MCF 10A (cell line): ENCODE results near the gene NDUFB11. TPM values are rescaled to one million over a fixed set of nuclear protein-coding genes. Genes with fewer than 3 reads are reported as not detected.

Source experiments
- BruUV-seq: library from RNA; stranded (reverse); fragments of 400-500 nt; replicated peaks from 2 replicates; lab custom pipeline; 2021; lab: Mats Ljungman, UMichigan
- CTCF ChIA-PET: fragments of 300-600 bp; sonication (Branson Sonifier 250); formaldehyde crosslinking; extraction: SDS; loops from one replicate; lab custom pipeline; 2021; ENCODE audit warnings: antibody characterized with exemption, inconsistent platforms; lab: Yijun Ruan, JAX
- POLR2A ChIA-PET: fragments of 300-600, 350-650 bp; sonication (Branson Sonifier 250); formaldehyde crosslinking; extraction: SDS; loops from one replicate; lab custom pipeline; 2020; ENCODE audit warnings: antibody characterized with exemption, inconsistent platforms; lab: Yijun Ruan, JAX
- DNase-seq: peaks from one replicate; pipeline ENCODE4 v3.0.0-alpha.2; 2018; ENCODE audit not compliant: unreplicated experiment
- H3K27ac Mint-ChIP-seq: one replicate; pipeline ENCODE4 v1.8.0; 2022; ENCODE audit warnings: mild to moderate bottlenecking, low read depth, mixed read lengths; ENCODE audit not compliant: unreplicated experiment
- H3K27me3 Mint-ChIP-seq: one replicate; pipeline ENCODE4 v1.8.0; 2022; ENCODE audit warnings: mixed read lengths; ENCODE audit not compliant: insufficient read depth, unreplicated experiment
- H3K36me3 Mint-ChIP-seq: one replicate; pipeline ENCODE4 v1.8.0; 2022; ENCODE audit warnings: mild to moderate bottlenecking, moderate library complexity, mixed read lengths; ENCODE audit not compliant: insufficient read depth, unreplicated experiment
- H3K4me1 Mint-ChIP-seq: one replicate; pipeline ENCODE4 v1.8.0; 2022; ENCODE audit warnings: mixed read lengths; ENCODE audit not compliant: insufficient read depth, unreplicated experiment
- H3K4me3 Mint-ChIP-seq: one replicate; pipeline ENCODE4 v1.8.0; 2022; ENCODE audit warnings: mild to moderate bottlenecking, moderate library complexity, mixed read lengths; ENCODE audit not compliant: unreplicated experiment
- H3K9me3 Mint-ChIP-seq: one replicate; pipeline ENCODE4 v1.8.0; 2022; ENCODE audit warnings: mixed read lengths; ENCODE audit not compliant: unreplicated experiment
- intact Hi-C: fragments of 100-400 bp; cut with micrococcal nuclease; formaldehyde crosslinking; loops from 2 replicates; pipeline ENCODE4 v1.14.1; 2022
- total RNA-seq: library from RNA; stranded (reverse); gene quantifications from 2 replicates; pipeline ENCODE4 v1.2.3, GENCODE V29; 2022
- TF ChIP-seq, protein P1 (sequence below): fragments of 200-600 bp; IDR thresholded peaks from one replicate; pipeline ENCODE4 v1.8.0; 2022; ENCODE audit warnings: antibody characterized with exemption, mild to moderate bottlenecking; ENCODE audit not compliant: unreplicated experiment

Gene NDUFB11
- total RNA-seq, 1 experiment from 2014 or later: 91.8 TPM

- no TSS peak for BruUV-seq
- CTCF ChIA-PET: interaction anchor here (0.7 kb wide), 1 partner anchor 345 kb away, joined by 3 read pairs; no protein-coding TSS in a partner anchor
- POLR2A ChIA-PET: interaction anchor here (0.6 to 1.8 kb wide), 5 partner anchors 9 to 997 kb away, joined by 3 to 13 read pairs (median 4); partner anchors contain the start of genes NDUFB11 and RBM10
- Mint-ChIP-seq H3K9me3 (no peaks in the 10 kb centered on the region), H3K4me1 (peaks cover 19% of the 10 kb centered on the region), H3K36me3 (peaks cover 47% of the 10 kb centered on the region), H3K27ac (no peak overlapping the region), H3K4me3 (no peak overlapping the region), H3K27me3 (peaks cover 94% of the 10 kb centered on the region)
- DNase-seq: peak; percentile 84
- TF ChIP-seq, protein P1, sequence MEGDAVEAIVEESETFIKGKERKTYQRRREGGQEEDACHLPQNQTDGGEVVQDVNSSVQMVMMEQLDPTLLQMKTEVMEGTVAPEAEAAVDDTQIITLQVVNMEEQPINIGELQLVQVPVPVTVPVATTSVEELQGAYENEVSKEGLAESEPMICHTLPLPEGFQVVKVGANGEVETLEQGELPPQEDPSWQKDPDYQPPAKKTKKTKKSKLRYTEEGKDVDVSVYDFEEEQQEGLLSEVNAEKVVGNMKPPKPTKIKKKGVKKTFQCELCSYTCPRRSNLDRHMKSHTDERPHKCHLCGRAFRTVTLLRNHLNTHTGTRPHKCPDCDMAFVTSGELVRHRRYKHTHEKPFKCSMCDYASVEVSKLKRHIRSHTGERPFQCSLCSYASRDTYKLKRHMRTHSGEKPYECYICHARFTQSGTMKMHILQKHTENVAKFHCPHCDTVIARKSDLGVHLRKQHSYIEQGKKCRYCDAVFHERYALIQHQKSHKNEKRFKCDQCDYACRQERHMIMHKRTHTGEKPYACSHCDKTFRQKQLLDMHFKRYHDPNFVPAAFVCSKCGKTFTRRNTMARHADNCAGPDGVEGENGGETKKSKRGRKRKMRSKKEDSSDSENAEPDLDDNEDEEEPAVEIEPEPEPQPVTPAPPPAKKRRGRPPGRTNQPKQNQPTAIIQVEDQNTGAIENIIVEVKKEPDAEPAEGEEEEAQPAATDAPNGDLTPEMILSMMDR: no peak
- intact Hi-C loops: no loop called here
Measured at GRCh38 chrX:47179221-47179927, 34.9 kb upstream of the NDUFB11 start.

DNA sequence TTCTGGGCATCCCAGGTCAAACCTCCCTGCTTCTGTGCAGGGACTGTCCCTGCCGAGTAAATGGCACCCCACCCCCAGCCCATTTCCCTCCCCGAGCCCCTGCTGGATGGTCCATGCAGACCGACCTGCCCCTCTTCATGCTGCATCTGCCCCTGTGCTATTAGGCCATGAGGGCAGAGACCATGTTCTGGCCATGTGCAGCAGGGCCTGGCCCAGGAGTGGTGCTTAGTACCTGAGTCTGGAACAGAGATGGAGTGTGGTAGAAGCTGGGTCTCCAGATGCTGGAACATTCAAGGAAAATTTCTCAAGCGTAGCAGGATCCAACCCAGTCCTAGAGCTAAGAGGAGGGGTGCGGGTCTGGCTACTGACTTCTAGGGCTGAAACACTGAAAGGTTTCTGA is 33.8 kb upstream of the NDUFB11 start:
- ChIA-PET CTCF (interaction anchor here (0.6 to 1.2 kb wide), 3 partner anchors 13 to 654 kb away, joined by 3 to 5 read pairs (median 3); no protein-coding TSS in a partner anchor), POLR2A (interaction anchor here (1.5 to 1.8 kb wide), 2 partner anchors 13 to 34 kb away, joined by 7 to 13 read pairs; partner anchors contain the start of genes NDUFB11 and RBM10)
- intact Hi-C loops: no loop called here
- peaks cover 97% of the 10 kb centered on the region for H3K27me3 Mint-ChIP-seq
- no peak overlapping the region for H3K4me3 Mint-ChIP-seq
- peak overlapping the region; percentile 3 for H3K27ac Mint-ChIP-seq
- H3K4me1 Mint-ChIP-seq: peaks cover 19% of the 10 kb centered on the region
- H3K9me3 Mint-ChIP-seq: no peaks in the 10 kb centered on the region
- no peak for DNase-seq
- H3K36me3 Mint-ChIP-seq: peaks cover 49% of the 10 kb centered on the region
- no TSS peak for BruUV-seq
- TF ChIP-seq, protein P1: no peak

DNA sequence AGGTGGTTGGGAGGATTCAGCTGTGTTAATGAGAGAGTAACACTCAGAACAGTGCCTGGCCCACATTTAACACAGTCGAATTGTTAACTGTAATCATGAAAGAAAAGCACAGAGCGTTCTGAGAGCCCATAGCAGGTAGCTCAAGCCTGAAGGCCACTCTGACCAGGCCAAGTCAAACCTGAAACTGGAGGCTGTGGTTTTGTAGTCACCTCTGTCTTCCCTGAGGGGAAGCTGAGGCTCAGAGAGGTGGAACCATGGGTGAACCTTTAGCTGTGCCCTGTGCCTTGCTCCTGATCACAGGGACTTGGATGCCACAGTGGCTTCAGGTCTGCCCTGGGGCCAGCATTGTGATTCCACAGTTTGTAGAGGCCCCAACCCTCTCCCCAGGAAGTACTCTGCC is 32.6 kb upstream of the NDUFB11 start:
- Mint-ChIP-seq H3K36me3 (peaks cover 59% of the 10 kb centered on the region), H3K9me3 (no peaks in the 10 kb centered on the region), H3K4me3 (no peak overlapping the region), H3K4me1 (peaks cover 19% of the 10 kb centered on the region), H3K27ac (no peak overlapping the region), H3K27me3 (peaks cover 97% of the 10 kb centered on the region)
- CTCF ChIA-PET: interaction anchor here (0.6 kb wide), 3 partner anchors 64 to 203 kb away, joined by 3 read pairs; no protein-coding TSS in a partner anchor
- TF ChIP-seq, protein P1: no peak
- intact Hi-C loops: no loop called here
- BruUV-seq: no TSS peak
- POLR2A ChIA-PET: interaction anchor here (1.5 kb wide), 1 partner anchor 32 kb away, joined by 7 read pairs; the partner anchor contains the start of genes NDUFB11 and RBM10
- DNase-seq: no peak

DNA sequence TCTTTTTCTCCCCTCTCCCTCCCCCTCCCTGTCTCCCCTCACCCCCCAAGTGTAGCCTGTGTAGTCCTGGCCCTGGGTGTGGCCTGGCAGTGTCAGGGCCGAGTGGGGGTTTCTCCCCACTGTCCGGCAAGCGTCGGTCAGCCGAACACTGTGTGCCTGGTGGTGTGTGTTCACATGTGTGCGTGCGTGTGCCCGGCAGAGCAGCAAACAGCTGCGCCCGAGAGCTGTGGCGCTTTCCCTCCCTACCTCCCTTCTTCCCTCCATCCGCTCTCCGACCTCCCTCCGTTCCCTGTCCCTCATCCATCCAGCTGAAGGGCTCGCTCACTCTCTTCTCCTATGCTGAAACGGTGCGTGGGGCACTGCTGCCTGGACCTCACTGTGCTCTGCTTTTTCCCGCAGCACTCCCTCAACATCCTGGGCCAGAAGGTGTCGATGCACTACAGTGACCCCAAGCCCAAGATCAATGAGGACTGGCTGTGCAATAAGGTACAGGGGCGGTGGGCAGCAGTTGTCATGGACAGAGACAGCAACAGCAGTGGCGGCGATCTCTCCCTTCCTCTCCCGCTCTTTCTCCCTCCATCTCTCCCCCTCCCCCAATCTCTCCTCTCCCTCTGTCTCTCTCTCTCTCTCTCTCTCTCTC is 31.7 kb upstream of the NDUFB11 start:
- H3K4me3 Mint-ChIP-seq: no peak overlapping the region
- no TSS peak for BruUV-seq
- H3K9me3 Mint-ChIP-seq: no peaks in the 10 kb centered on the region
- H3K36me3 Mint-ChIP-seq: peaks cover 59% of the 10 kb centered on the region
- H3K27ac Mint-ChIP-seq: no peak overlapping the region
- H3K27me3 Mint-ChIP-seq: peaks cover 97% of the 10 kb centered on the region
- no peak for DNase-seq
- ChIA-PET CTCF (interaction anchor here (0.6 kb wide), 1 partner anchor 95 kb away, joined by 3 read pairs; no protein-coding TSS in a partner anchor), POLR2A (no interaction called here)
- TF ChIP-seq, protein P1: no peak
- peaks cover 19% of the 10 kb centered on the region for H3K4me1 Mint-ChIP-seq
- intact Hi-C loops: no loop called here
